SK-N-MC (cell line): ENCODE results near the gene PLA2G7.
"Not testable (repeated sequence)": the region's sequence is repeated elsewhere in the genome, so short reads cannot be mapped to it uniquely, and the experiment has no call there.

Source experiments
- EZH2 ChIP-seq: fragments of 200-600 bp; sonication (generic); IDR thresholded peaks from one replicate; pipeline ENCODE4 v1.6.1; 2017; ENCODE audit warnings: antibody characterized with exemption
- FOXP2 ChIP-seq: optimal IDR thresholded peaks from 2 replicates; pipeline ENCODE3; 2011; ENCODE audit warnings: mild to moderate bottlenecking, moderate library complexity; ENCODE audit not compliant: insufficient read depth; ENCODE audit errors: extremely low read length, control extremely low read depth
- POLR2AphosphoS5 ChIP-seq: IDR thresholded peaks from 2 replicates; pipeline ENCODE4 v1.6.1; 2012; ENCODE audit warnings: mild to moderate bottlenecking, low read depth, low read length, borderline replicate concordance

DNA sequence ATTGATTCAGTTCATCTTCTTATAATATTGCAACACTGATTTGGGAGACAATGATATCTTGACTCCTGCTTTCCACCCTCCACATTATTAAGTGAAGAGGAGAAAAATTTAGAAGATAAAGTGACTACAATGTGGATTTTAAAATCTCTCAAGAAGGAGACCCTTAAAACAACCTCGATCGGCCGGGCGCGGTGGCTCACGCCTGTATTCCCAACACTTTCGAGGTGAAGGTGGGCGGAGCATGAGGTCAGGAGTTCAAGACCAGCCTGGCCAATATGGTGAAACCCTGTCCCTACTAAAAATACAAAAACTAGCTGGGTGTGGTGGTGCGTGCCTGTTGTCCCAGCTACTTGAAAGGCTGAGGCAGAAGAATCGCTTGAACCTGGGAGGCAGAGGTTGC, 29.1 kb upstream of the PLA2G7 start:
- not testable (repeated sequence) for TF ChIP-seq POLR2AphosphoS5, FOXP2, EZH2
